Measurements from ENCODE around the gene VPS51.
A peak's percentile ranks its signal among the peaks of the same experiment; 100 is the strongest.
"Not testable (repeated sequence)": the region's sequence is repeated elsewhere in the genome, so short reads cannot be mapped to it uniquely, and the experiment has no call there.

Gene VPS51

DNA sequence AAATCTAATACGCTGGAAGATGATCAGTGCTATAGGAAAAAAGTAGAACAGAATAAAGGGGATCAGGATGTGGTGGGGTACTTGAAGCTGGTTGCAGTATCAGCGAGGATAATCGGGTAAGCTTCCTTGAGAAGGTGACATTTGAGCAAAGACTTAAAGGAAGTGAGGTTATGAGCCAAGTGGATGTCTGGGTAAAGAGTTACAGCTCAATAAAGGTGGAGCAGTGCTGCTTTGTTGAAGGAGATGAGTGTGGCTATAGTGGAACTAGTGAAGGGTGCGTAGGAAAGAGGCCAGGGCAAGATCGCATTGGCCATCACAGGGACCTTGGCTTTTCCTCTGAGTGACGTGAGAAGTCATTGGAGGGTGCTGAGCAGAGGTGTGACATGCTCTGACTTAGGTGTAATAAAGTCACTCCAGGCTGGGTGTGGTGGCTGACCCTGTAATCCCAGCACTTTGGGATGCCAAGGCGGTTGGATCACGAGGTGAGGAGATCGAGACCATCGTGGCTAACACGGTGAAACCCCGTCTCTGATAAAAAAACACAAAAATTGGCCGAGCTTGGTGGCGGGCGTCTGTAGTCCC is 40.6 kb downstream of the VPS51 start:
- no peak for DNase-seq

DNA sequence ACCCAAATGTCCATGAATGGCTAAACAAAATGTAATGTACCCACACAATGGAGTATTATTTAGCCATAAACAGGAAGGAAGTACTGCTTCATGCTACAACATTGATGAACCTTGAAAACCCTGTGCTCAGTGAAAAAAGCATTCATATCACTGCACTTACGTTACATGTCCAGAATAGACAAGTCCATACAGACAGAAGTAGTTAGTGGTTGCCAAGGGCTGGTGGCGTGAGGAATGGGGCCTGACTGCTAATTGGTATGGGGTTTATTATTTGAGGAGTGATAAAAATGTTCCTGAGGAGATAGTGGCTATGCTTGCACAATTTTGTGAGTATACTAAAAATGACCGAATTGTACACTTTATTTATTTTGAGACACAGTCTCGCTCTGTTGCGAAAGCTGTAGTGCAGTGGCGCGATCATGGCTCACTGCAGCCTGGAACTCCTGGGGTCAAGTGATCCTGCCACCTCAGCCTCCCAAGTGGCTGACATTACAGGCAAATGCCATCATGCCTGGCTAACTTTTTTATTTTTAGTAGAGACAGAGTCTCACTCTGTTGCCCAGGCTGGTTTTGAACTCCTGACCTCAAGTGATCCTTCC is 46.0 kb downstream of the VPS51 start:
- no peak for DNase-seq

DNA sequence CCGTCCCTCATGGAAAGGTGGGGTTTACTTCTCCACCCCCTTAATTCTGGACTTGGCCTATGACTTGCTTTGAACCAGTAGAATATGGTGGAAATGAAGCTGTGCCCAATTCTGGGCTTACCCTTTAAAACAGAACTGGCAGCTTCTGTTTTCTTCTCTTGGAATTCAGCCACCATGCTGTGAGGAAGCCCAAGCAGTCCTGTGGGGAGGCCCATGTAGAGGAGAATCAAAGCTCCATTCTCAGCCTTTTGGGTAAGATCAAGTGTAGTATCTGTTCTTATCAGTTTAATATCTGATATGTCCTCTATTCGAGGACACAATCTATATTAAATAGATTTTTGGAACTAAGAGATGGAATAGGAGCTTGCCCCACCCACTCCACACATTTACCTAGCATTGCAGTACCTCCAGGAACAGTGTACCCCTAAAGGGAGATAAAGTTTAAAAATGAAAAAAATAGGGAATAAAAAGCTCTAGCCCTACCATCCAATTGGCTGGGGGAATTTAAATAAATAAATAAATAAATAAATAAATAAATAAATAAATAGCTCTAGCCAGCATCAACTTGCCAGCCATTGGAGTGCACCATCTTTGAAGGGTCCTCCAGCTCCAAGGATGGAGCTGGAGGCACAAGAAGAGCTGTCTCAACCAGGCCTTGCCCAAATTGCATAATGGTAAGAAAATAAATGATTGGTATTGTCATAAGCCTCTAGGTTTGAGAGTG is 51.5 kb downstream of the VPS51 start:
- no peak for DNase-seq

DNA sequence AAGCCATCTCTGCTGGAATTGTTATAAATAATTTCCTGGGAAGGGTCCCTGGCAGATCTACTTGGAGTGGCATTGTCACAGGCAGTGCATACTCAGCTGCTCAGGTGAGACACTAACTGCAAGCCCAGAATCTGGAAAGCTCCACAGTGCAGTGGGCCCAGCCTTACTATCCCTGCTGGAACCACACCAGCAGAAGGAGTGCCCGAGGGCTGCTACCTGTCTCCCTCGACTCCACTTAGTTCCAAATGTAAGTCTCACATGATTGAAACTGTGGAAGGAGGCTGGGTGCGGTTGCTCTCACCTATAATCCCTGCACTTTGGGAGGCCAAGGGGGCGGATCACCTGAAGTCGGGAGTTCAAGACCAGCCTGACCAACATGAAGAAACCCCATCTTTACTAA is 52.6 kb downstream of the VPS51 start:
- no peak for DNase-seq

DNA sequence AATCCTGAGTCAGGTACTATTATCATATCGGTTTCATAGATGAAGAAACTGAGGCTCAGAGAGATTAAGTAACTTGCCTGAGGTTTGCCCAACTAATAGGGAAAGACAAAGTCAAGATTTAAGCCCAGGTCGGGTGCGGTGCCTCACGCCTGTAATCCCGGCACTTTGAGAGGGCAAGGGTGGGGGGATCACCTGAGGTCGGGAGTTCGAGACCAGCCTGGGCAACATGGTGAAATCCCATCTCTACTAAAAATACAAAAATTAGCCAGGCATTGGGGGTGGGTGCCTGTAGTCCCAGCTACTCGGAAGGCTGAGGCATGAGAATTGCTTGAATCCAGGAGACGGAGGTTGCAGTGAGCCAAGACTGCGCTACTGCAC is 54.1 kb downstream of the VPS51 start:
- not testable (repeated sequence) for DNase-seq

DNA sequence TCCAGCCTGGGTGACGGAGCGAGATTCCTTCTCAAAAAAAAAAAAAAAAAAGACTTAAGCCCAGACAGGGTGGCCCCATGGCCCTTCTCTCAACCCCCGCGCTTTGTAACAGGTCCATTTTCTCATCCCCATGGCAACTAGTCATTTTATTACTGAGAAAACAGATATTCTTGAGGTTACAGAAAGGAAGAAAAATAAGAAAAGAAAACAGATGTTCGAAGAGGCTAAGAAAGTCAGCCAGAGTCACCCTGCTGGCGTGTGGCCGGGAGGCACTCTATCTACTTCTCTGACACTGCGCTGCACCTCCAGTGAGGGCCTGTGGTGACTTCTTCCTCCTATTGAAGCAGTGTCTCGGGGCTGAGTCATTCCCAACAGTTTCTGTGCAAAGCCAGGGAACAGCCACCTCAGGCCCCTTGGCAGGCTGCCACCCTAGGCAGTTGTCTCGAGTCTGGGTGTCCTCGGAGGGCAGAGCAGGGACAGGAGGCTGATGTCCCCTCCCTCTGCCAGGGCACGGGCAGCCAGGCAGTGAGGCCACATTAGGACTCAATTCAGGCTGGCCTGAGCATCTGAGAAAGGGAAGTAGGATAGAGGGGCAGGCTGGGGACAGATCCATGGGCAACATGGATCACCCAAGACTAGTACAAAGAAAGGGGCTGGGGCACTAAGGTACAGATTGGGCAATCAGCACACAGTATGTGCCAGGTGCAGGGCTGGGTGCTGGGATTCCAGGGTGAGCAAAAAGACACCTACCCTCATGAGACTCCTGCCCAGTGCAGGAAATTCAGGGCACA is 54.7 kb downstream of the VPS51 start:
- peak; percentile 93 for DNase-seq

DNA sequence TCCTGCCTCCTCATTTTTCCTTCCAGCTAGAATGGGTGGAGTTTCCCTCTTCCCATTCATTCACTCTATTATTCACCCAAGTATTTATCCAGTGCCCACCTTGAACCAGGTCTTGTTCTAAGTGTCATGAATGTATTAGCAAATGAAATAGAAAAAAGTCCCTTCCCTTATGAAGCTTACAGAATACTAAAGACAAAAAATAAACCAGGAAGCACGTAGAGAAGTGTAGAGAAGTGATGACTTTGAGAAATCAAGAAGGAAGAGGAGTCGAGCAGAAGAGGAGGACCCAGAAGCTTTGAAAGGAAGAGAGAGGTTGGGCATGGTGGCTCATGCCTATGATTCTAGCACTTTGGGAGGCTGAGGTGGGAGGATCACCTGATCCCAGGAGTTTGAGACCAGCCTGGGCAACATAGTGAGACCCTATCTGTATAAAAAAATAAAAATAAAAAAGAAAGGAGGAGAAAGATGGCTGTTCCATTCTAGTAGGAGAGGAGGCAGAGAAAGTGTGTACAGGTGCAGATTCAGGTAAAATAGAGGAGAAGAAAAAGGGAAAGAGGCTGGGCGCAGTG is 55.4 kb downstream of the VPS51 start:
- peak; percentile 23 for DNase-seq

DNA sequence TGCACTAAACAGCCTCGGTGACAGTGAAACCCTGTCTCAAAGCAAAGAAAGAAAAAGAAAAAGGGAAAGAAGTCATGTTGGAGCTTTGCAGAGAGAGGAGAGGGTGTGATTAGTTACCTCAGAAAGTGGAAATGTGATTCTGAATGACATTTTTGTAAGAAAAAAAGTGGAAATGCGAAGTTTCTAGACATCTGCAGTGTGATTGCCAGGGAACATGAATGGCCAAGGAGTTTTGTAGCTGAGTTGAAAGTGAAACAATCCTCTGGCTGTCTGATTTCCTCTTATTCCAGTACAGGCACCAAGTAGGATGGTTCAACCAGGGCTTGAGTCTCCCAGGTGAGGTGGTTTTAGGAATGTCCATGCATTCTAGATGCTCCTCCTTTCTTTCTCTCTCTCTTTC is 56.1 kb downstream of the VPS51 start:
- peak; percentile 65 for DNase-seq

DNA sequence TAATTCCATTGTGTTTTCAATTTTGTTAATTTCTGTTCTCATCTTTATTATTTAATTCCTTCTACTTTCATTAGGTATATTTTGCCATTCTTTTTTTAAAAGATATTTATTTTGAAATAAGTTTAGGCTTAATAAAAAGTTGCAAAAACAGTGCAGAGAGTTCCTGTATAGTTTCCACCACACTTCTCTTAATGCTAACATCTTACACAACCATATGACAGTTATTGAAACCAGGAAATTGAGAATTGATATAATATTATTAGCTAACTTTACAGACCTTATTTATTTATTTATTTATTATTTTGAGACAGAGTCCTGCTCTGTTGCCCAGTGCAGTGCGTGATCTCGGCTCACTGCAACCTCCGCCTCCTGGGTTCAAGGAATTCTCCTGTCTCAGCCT is 60.2 kb downstream of the VPS51 start:
- no peak for DNase-seq

DNA sequence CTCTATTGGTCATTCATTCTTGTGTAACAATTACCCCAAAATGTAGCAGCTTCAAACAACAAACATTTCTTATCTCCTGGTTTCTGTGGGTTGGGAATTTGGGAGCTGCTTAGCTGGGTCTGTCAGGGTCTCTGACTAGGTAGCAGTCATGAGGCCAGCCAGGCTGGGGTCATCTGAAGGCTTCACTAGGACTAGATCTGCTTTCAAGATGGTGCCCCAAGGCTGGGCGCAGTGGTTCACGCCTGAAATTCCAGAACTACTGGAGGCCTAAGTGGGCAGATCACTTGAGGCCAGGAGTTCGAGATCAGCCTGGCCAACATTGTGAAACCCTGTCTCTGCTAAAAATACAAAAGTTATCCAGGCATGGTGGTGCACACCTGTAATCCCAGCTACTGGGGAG is 60.9 kb downstream of the VPS51 start:
- DNase-seq = no peak

DNA sequence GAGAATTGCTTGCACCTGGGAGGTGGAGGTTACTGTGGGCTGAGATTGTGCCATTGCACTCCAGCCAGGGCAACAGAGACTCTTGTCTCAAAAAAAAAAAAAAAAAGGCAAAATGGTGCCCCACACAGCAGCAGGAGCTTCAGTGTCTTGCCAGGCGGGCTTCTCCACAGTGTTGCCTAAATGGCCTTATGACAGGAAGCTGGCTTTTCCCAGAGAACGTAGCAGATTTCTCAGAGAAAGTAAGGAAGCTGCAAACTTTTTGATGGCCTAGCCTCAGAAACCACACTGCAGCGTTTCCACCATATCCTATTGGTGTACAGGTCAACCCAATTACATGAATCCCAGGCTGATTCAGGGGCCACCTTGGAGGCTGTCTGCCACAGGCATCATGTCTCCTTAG is 61.3 kb downstream of the VPS51 start:
- no peak for DNase-seq

DNA sequence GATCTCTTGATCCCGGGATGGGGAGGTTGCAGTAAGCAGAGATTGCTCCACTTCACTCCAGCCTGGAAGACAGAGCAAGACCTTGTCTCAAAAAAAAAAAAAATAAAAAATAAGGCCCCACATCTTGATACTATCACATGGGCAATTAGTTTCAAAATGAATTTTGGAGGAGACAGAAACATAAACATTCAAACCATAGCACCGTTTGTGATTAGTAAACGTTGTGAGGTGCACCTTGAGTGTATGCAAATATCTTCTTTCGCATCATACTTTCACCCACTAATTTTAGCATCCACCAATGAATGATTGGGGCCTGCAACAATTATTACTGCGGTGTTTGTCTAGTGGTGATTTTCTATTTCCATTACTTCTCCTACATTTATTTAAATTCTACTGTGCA is 63.0 kb downstream of the VPS51 start:
- DNase-seq = no peak

DNA sequence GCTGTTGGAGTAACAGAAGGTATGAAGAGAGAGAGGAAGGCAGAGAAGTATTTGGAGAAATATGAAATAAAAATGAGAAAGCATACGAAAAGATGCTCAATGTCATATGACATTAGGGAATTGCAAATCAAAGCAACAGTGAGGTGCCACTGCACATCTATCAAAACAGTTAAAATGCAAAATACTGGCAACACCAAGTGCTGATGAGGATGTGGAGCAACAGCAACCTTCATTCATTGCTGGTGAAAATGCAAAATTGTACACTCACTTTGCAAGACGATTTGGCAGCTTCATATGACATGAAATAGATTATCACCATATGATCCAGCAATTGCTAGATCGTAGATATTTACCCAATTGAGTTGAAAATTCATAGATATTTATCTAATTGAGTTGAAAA is 64.6 kb downstream of the VPS51 start:
- no peak for DNase-seq

All from suppressor macrophage treated with lipopolysaccharide for 4 hours (primary cell).